OCI-LY1 (cell line): ENCODE results near the gene TRANK1.

Experiments
- H2AFZ ChIP-seq: fragments of 200-600 bp; sonication (generic), shearing (Covaris generic); 2 replicates; pipeline ENCODE4 v1.6.0; 2014; ENCODE audit warnings: antibody characterized with exemption, mild to moderate bottlenecking, low read length
- H3F3A ChIP-seq: fragments of 200-600 bp; sonication (generic), shearing (Covaris generic); 2 replicates; pipeline ENCODE4 v1.6.0; 2014; ENCODE audit warnings: mild to moderate bottlenecking, antibody characterized with exemption, low read length, moderate library complexity; ENCODE audit not compliant: insufficient read depth
- H3K27ac ChIP-seq: fragments of 200-600 bp; sonication (generic); 2 replicates; pipeline ENCODE4 v1.5.1; 2014; ENCODE audit warnings: low read length, mixed run types, mild to moderate bottlenecking, low read depth; ENCODE audit not compliant: poor library complexity, severe bottlenecking
- H3K27me3 ChIP-seq: fragments of 200-600 bp; sonication (generic); 2 replicates; pipeline ENCODE4 v1.6.0; 2014; ENCODE audit warnings: antibody characterized with exemption, mild to moderate bottlenecking, low read length, moderate library complexity; ENCODE audit not compliant: insufficient read depth
- H3K36me3 ChIP-seq: fragments of 200-600 bp; sonication (generic); 2 replicates; pipeline ENCODE4 v1.6.1; 2014; ENCODE audit warnings: mild to moderate bottlenecking, antibody characterized with exemption, low read length, moderate library complexity, mixed read lengths; ENCODE audit not compliant: insufficient read depth
- H3K4me1 ChIP-seq: fragments of 200-600 bp; sonication (generic); 2 replicates; pipeline ENCODE4 v1.5.1; 2014; ENCODE audit warnings: mild to moderate bottlenecking, low read length, moderate library complexity; ENCODE audit not compliant: insufficient read depth, severe bottlenecking
- H3K4me2 ChIP-seq: fragments of 200-600 bp; sonication (generic), shearing (Covaris generic); 2 replicates; pipeline ENCODE4 v1.6.1; 2014; ENCODE audit warnings: low read length
- H3K4me3 ChIP-seq: fragments of 200-600 bp; sonication (generic); 2 replicates; pipeline ENCODE4 v1.5.1; 2014; ENCODE audit warnings: low read length, low read depth, mild to moderate bottlenecking, mixed read lengths; ENCODE audit not compliant: poor library complexity, severe bottlenecking
- H3K79me2 ChIP-seq: fragments of 200-600 bp; shearing (Covaris generic); 2 replicates; pipeline ENCODE4 v1.6.1; 2016; ENCODE audit warnings: mixed run types, low read length, mixed read lengths; ENCODE audit not compliant: insufficient read depth
- H3K9ac ChIP-seq: fragments of 200-600 bp; sonication (generic), shearing (Covaris generic); 2 replicates; pipeline ENCODE4 v1.6.1; 2014; ENCODE audit warnings: mild to moderate bottlenecking, low read length, mixed read lengths
- H3K9me2 ChIP-seq: fragments of 200-600 bp; sonication (generic), shearing (Covaris generic); 2 replicates; pipeline ENCODE4 v1.6.1; 2014; ENCODE audit warnings: low read depth, mild to moderate bottlenecking, low read length, mixed read lengths
- H3K9me3 ChIP-seq: fragments of 200-600 bp; shearing (Covaris generic); 2 replicates; pipeline ENCODE4 v1.6.1; 2014; ENCODE audit warnings: low read length, mixed read lengths
- H4K20me1 ChIP-seq: fragments of 200-600 bp; sonication (generic), shearing (Covaris generic); 2 replicates; pipeline ENCODE4 v1.6.0; 2016; ENCODE audit warnings: mild to moderate bottlenecking, low read length; ENCODE audit not compliant: insufficient read depth
- CTCF ChIP-seq: fragments of 200-600 bp; sonication (generic), shearing (Covaris generic); IDR thresholded peaks from 2 replicates; pipeline ENCODE4 v1.5.1; 2017; ENCODE audit warnings: mild to moderate bottlenecking, antibody characterized with exemption, low read length, moderate library complexity, mixed read lengths
- EZH2 ChIP-seq: fragments of 200-600 bp; sonication (generic), shearing (Covaris generic); IDR thresholded peaks from 2 replicates; pipeline ENCODE4 v1.8.0; 2017; ENCODE audit warnings: borderline replicate concordance, mixed run types, mild to moderate bottlenecking, antibody characterized with exemption, low read length, moderate library complexity, mixed read lengths

TRANK1 gene

GRCh38 chr3:36944641-36945270, at the start of gene TRANK1:
Gene TRANK1, minus strand, starts transcription at chr3:36945054. Its CDS starts 245 bp downstream, at chr3:36944809.
- H3K9me2 ChIP-seq = no peaks in the 10 kb centered on the region
- H3K9ac ChIP-seq = peak within 1 kb of the TSS; percentile 82
- H3K4me1 ChIP-seq = peaks cover 23% of the 10 kb centered on the region
- no peaks in the 10 kb centered on the region for H3K27me3 ChIP-seq
- H2AFZ ChIP-seq = peak within 1 kb of the TSS; percentile 76
- no peaks in the 10 kb centered on the region for H3F3A ChIP-seq
- peak within 1 kb of the TSS; percentile 78 for H3K4me3 ChIP-seq
- TF ChIP-seq EZH2 = no peak
- TF ChIP-seq CTCF = no peak
- peak within 1 kb of the TSS; percentile 71 for H3K4me2 ChIP-seq
- peak within 1 kb of the TSS; percentile 49 for H3K27ac ChIP-seq
- no peaks in the 10 kb centered on the region for H4K20me1 ChIP-seq
- peaks cover 12% of the 10 kb centered on the region for H3K79me2 ChIP-seq
- peaks cover 6% of the 10 kb centered on the region; the same call in 1 of the 2 replicates for H3K9me3 ChIP-seq
- no peaks in the 10 kb centered on the region for H3K36me3 ChIP-seq

GRCh38 chr3:36993326-36994283, 48.8 kb upstream of the TRANK1 start, which contains the start of gene MLH1:
Gene MLH1, plus strand, starts transcription at chr3:36993518. Its CDS starts 30 bp downstream, at chr3:36993548.
- Histone ChIP-seq H3K27ac (peak within 1 kb of the TSS; percentile 85), H2AFZ (no peak within 1 kb of the TSS), H3F3A (no peaks in the 10 kb centered on the region), H3K4me2 (peak within 1 kb of the TSS; percentile 90), H4K20me1 (no peaks in the 10 kb centered on the region), H3K9me3 (no peaks in the 10 kb centered on the region), H3K4me1 (peaks cover 43% of the 10 kb centered on the region), H3K36me3 (peaks cover 64% of the 10 kb centered on the region), H3K79me2 (peaks cover 55% of the 10 kb centered on the region), H3K9ac (peak within 1 kb of the TSS; percentile 91), H3K4me3 (peak within 1 kb of the TSS; percentile 71), H3K27me3 (no peaks in the 10 kb centered on the region), H3K9me2 (no peaks in the 10 kb centered on the region)
- TF ChIP-seq EZH2 (no peak), CTCF (no peak)

- Histone ChIP-seq H3K4me2 (peak within 1 kb of the TSS; percentile 90), H3K79me2 (peaks cover 53% of the 10 kb centered on the region), H3F3A (no peaks in the 10 kb centered on the region), H3K9ac (peak within 1 kb of the TSS; percentile 91), H3K27ac (peak within 1 kb of the TSS; percentile 85), H3K27me3 (no peaks in the 10 kb centered on the region), H3K9me2 (no peaks in the 10 kb centered on the region), H3K9me3 (no peaks in the 10 kb centered on the region), H4K20me1 (no peaks in the 10 kb centered on the region), H3K4me3 (peak within 1 kb of the TSS; percentile 71), H3K4me1 (peaks cover 49% of the 10 kb centered on the region), H2AFZ (no peak within 1 kb of the TSS), H3K36me3 (peaks cover 64% of the 10 kb centered on the region)
- TF ChIP-seq EZH2 (no peak), CTCF (peak; percentile 28; the same call in 1 of the 2 replicates)
These were observed 48.0 kb upstream of the TRANK1 start, which contains the start of gene EPM2AIP1 for GRCh38 chr3:36992806-36993325. Gene EPM2AIP1, minus strand, starts transcription at chr3:36993131. Its CDS starts 54 bp downstream, at chr3:36993077.
